IPS-20b (cell line): Measurements from ENCODE around the gene JDP2.

Source experiments
- H3K27ac ChIP-seq: one replicate; pipeline ENCODE4 v1.5.1; 2013; ENCODE audit warnings: low read length
- H3K27me3 ChIP-seq: 2 replicates; pipeline ENCODE4 v1.6.1; 2013; ENCODE audit warnings: mild to moderate bottlenecking, low read length, inconsistent platforms; ENCODE audit not compliant: insufficient read depth
- H3K36me3 ChIP-seq: 2 replicates; pipeline ENCODE4 v1.6.1; 2013; ENCODE audit warnings: low read depth, mild to moderate bottlenecking, inconsistent platforms, low read length, moderate library complexity; ENCODE audit not compliant: insufficient read depth
- H3K4me1 ChIP-seq: 2 replicates; pipeline ENCODE4 v1.6.1; 2013; ENCODE audit warnings: mild to moderate bottlenecking, control low read depth, inconsistent platforms, low read length, moderate library complexity; ENCODE audit not compliant: insufficient read depth
- H3K4me3 ChIP-seq: 2 replicates; pipeline ENCODE4 v1.5.1; 2013; ENCODE audit warnings: mild to moderate bottlenecking, low read length, inconsistent platforms
- H3K9ac ChIP-seq: 2 replicates; pipeline ENCODE4 v1.6.1; 2013; ENCODE audit warnings: low read depth, mild to moderate bottlenecking, inconsistent platforms, low read length, moderate library complexity
- H3K9me3 ChIP-seq: 2 replicates; pipeline ENCODE4 v1.6.1; 2013; ENCODE audit warnings: mild to moderate bottlenecking, low read depth, low read length, inconsistent platforms; ENCODE audit not compliant: insufficient read depth

The JDP2 gene

GRCh38 chr14:75522983-75523318 lies 95.1 kb downstream of the JDP2 start:
- Histone ChIP-seq H3K4me1 (peaks cover 4% of the 10 kb centered on the region; the same call in 1 of the 2 replicates), H3K9ac (no peak overlapping the region), H3K27me3 (no peaks in the 10 kb centered on the region), H3K27ac (no peak overlapping the region), H3K4me3 (no peak overlapping the region), H3K36me3 (no peaks in the 10 kb centered on the region), H3K9me3 (no peaks in the 10 kb centered on the region)
